ENCODE measurements around the gene ECE1.

GRCh38 chr1:21185221-21185731 is 105.0 kb downstream of the ECE1 start:
- TF ChIP-seq CREB1 (IDR thresholded peaks at IDR 0.05; ENCODE audit: low read depth) (no peak), REST (IDR thresholded peaks at IDR 0.05; ENCODE audit: low read depth, low read length) (no peak), ZBTB11 (CRISPR knock-in tag; IDR thresholded peaks at IDR 0.05) (no peak), JUND (IDR thresholded peaks at IDR 0.05; ENCODE audit: low read depth, low read length) (no peak)

Measured in GM12878 (cell line).